Mucosa of descending colon (tissue), 3 donors: ENCODE results near the gene FMO1. TPM values are rescaled to one million over a fixed set of nuclear protein-coding genes. Genes with fewer than 3 reads are reported as not detected.
"Not testable (repeated sequence)": the region's sequence is repeated elsewhere in the genome, so short reads cannot be mapped to it uniquely, and the experiment has no call there.

ENCODE experiments used
- ATAC-seq: fragments of 200-7000 bp; cut with Tn5 transposase; one replicate; pipeline ENCODE4 v1.9.1; 2020; ENCODE audit warnings: mild to moderate bottlenecking, moderate library complexity
- DNase-seq, 3 donors: peaks; one replicate each; pipeline ENCODE4 v3.0.0-alpha.2; 2020
- H3K36me3 ChIP-seq: fragments of 200-600 bp; one replicate; pipeline ENCODE4 v1.8.0; 2021; ENCODE audit warnings: low read depth, mild to moderate bottlenecking
- H3K4me1 ChIP-seq: fragments of 200-600 bp; one replicate; pipeline ENCODE4 v1.8.0; 2021; ENCODE audit warnings: low read depth, mild to moderate bottlenecking
- H3K4me3 ChIP-seq: fragments of 200-600 bp; one replicate; pipeline ENCODE4 v1.8.0; 2021; ENCODE audit warnings: mild to moderate bottlenecking
- H3K9me3 ChIP-seq: fragments of 200-600 bp; one replicate; pipeline ENCODE4 v1.8.0; 2021; ENCODE audit warnings: mild to moderate bottlenecking
- CTCF ChIP-seq: fragments of 200-600 bp; IDR thresholded peaks from one replicate; pipeline ENCODE4 v1.8.0; 2022; ENCODE audit warnings: antibody characterized with exemption, mild to moderate bottlenecking
- intact Hi-C, 2 donors: fragments of 100-400 bp; cut with DNase I in 1 of 2; cut with micrococcal nuclease in 1 of 2; formaldehyde crosslinking; loops; one replicate each; pipeline versions ENCODE4 v1.11.0 to v1.11.1; 2022; cut with DNase I, micrococcal nuclease
- total RNA-seq, 3 donors: library from RNA; stranded (reverse); fragmentation: NEBNext Ultra II Directional in 2 of 3; extraction: Animal tissue kit (Norgen Biotek cat#: 25700) in 2 of 3; gene quantifications; one replicate each; pipeline versions ENCODE4 v1.2.1 to v1.2.4, GENCODE V29; 2021 to 2023
- donor health status: DM: no; HTN: no; CAD: no; lungs with moderate emphysema.
- donor health status: DM: no; HTN: no; CAD: no.
- donor health status: DM: no; HTN: yes; CAD: no.

The FMO1 gene
- total RNA-seq, 3 donors from 2014 or later: not detected

- Histone ChIP-seq H3K36me3 (no peaks in the 10 kb centered on the region), H3K4me3 (no peak overlapping the region), H3K4me1 (no peaks in the 10 kb centered on the region), H3K9me3 (no peaks in the 10 kb centered on the region)
- intact Hi-C loops: no loop called here
- DNase-seq (peak in 1 of 3 donors; percentile 9), ATAC-seq (peak; percentile 46)
- no peak for TF ChIP-seq CTCF
Measured at GRCh38 chr1:171290621-171291020, 42.3 kb downstream of the FMO1 start.

GRCh38 chr1:171292799-171293198 is 44.5 kb downstream of the FMO1 start:
- no peaks in the 10 kb centered on the region for H3K9me3 ChIP-seq
- ATAC-seq (no peak), DNase-seq (no peak)
- no peaks in the 10 kb centered on the region for H3K4me1 ChIP-seq
- no peak for TF ChIP-seq CTCF
- intact Hi-C loops: no loop called here
- H3K36me3 ChIP-seq: no peaks in the 10 kb centered on the region
- H3K4me3 ChIP-seq: no peak overlapping the region

GRCh38 chr1:171295383-171295782 is 47.1 kb downstream of the FMO1 start:
- H3K9me3 ChIP-seq, H3K4me1 ChIP-seq, ATAC-seq, H3K36me3 ChIP-seq, intact Hi-C loops, DNase-seq, H3K4me3 ChIP-seq: not testable (repeated sequence)

- no peak overlapping the region for H3K4me3 ChIP-seq
- TF ChIP-seq CTCF: no peak
- no peak for ATAC-seq
- intact Hi-C loops: no loop called here
- no peaks in the 10 kb centered on the region for H3K36me3 ChIP-seq
- H3K9me3 ChIP-seq: peaks cover 7% of the 10 kb centered on the region
- no peak for DNase-seq
- H3K4me1 ChIP-seq: no peaks in the 10 kb centered on the region
Measured at GRCh38 chr1:171295821-171296220, 47.5 kb downstream of the FMO1 start.

GRCh38 chr1:171296897-171297296 is 48.6 kb downstream of the FMO1 start:
- Histone ChIP-seq H3K9me3 (peaks cover 7% of the 10 kb centered on the region), H3K4me3 (no peak overlapping the region), H3K4me1 (no peaks in the 10 kb centered on the region), H3K36me3 (no peaks in the 10 kb centered on the region)
- DNase-seq (no peak), ATAC-seq (no peak)
- intact Hi-C loops: no loop called here
- no peak for TF ChIP-seq CTCF

GRCh38 chr1:171298696-171299095 is 50.4 kb downstream of the FMO1 start:
- intact Hi-C loops: no loop called here
- no peak for ATAC-seq
- peaks cover 7% of the 10 kb centered on the region for H3K9me3 ChIP-seq
- TF ChIP-seq CTCF: no peak
- no peaks in the 10 kb centered on the region for H3K36me3 ChIP-seq
- no peak overlapping the region for H3K4me3 ChIP-seq
- no peak for DNase-seq
- H3K4me1 ChIP-seq: no peaks in the 10 kb centered on the region
